Ishikawa (cell line): Measurements from ENCODE around the gene GYS1.

Experiments used
- CEBPB ChIP-seq: IDR thresholded peaks from 2 replicates; pipeline ENCODE4 v1.6.1; 2012
- CREB1 ChIP-seq: IDR thresholded peaks from 2 replicates; pipeline ENCODE4 v1.6.1; 2012; ENCODE audit warnings: low read depth
- EGR1 ChIP-seq: IDR thresholded peaks from 2 replicates; pipeline ENCODE4 v1.6.1; 2012
- FOXM1 ChIP-seq: IDR thresholded peaks from 2 replicates; pipeline ENCODE4 v1.6.1; 2012; ENCODE audit warnings: low read depth, borderline replicate concordance
- NFIC ChIP-seq: IDR thresholded peaks from 2 replicates; pipeline ENCODE4 v1.6.1; 2012
- RAD21 ChIP-seq: IDR thresholded peaks from 2 replicates; pipeline ENCODE4 v1.6.1; 2012; ENCODE audit warnings: low read depth
- TAF1 ChIP-seq: IDR thresholded peaks from 2 replicates; pipeline ENCODE4 v1.6.1; 2012; ENCODE audit warnings: low read depth, mild to moderate bottlenecking
- TCF12 ChIP-seq: IDR thresholded peaks from 2 replicates; pipeline ENCODE4 v1.6.1; 2012; ENCODE audit warnings: low read depth
- TEAD4 ChIP-seq: IDR thresholded peaks from 2 replicates; pipeline ENCODE4 v1.6.1; 2012
- YY1 ChIP-seq: IDR thresholded peaks from 2 replicates; pipeline ENCODE4 v1.6.1; 2012; ENCODE audit warnings: low read depth
- ZBTB7A ChIP-seq: IDR thresholded peaks from 2 replicates; pipeline ENCODE4 v1.6.1; 2012; ENCODE audit warnings: low read depth
- TF ChIP-seq, protein P1 (sequence below): IDR thresholded peaks from 2 replicates; pipeline ENCODE4 v1.6.1; 2012
- TF ChIP-seq, protein P2 (sequence below): IDR thresholded peaks from 2 replicates; pipeline ENCODE4 v1.6.1; 2012; ENCODE audit warnings: low read depth, mild to moderate bottlenecking
- TF ChIP-seq, protein P3 (sequence below): IDR thresholded peaks from 2 replicates; pipeline ENCODE4 v1.6.1; 2012

GYS1 gene

DNA sequence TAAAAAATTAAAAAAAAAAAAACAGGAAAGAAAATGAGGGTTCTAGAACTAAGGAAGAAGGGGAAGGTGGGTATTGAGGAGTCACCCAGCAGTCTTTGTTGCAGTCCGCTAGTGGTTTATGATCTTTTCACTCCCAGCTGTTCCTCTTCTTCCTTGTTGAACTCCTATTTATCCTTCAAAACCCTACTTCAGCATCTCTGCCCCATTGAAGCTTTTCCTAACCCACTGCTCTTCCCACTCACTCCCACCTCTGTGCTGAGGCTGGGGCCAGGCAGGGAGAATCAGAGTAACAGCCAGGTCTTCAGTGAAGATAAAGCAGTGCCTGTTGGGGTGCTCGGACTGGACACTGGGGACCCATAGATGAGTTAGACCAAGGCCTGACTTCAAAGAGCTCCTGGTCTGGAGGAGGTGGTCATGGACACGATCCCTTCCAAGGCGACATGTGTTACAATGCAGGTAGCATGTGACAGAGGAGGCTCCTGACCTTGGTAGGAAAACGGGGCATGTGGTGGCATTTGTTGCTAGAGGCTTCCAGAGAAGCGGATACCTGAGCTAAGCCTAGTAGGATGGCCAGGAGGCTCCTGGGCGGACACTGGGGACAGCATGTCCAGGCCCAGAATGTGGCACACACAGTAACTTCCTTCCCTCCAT, 12.0 kb upstream of the GYS1 start:
- TF ChIP-seq, protein P1, sequence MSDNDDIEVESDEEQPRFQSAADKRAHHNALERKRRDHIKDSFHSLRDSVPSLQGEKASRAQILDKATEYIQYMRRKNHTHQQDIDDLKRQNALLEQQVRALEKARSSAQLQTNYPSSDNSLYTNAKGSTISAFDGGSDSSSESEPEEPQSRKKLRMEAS: no peak
- TF ChIP-seq TAF1 (no peak), TEAD4 (no peak), FOXM1 (no peak), EGR1 (no peak), CREB1 (no peak), YY1 (no peak), CEBPB (no peak), NFIC (no peak), ZBTB7A (no peak)
- TF ChIP-seq, protein P2, sequence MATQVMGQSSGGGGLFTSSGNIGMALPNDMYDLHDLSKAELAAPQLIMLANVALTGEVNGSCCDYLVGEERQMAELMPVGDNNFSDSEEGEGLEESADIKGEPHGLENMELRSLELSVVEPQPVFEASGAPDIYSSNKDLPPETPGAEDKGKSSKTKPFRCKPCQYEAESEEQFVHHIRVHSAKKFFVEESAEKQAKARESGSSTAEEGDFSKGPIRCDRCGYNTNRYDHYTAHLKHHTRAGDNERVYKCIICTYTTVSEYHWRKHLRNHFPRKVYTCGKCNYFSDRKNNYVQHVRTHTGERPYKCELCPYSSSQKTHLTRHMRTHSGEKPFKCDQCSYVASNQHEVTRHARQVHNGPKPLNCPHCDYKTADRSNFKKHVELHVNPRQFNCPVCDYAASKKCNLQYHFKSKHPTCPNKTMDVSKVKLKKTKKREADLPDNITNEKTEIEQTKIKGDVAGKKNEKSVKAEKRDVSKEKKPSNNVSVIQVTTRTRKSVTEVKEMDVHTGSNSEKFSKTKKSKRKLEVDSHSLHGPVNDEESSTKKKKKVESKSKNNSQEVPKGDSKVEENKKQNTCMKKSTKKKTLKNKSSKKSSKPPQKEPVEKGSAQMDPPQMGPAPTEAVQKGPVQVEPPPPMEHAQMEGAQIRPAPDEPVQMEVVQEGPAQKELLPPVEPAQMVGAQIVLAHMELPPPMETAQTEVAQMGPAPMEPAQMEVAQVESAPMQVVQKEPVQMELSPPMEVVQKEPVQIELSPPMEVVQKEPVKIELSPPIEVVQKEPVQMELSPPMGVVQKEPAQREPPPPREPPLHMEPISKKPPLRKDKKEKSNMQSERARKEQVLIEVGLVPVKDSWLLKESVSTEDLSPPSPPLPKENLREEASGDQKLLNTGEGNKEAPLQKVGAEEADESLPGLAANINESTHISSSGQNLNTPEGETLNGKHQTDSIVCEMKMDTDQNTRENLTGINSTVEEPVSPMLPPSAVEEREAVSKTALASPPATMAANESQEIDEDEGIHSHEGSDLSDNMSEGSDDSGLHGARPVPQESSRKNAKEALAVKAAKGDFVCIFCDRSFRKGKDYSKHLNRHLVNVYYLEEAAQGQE: no peak
- TF ChIP-seq, protein P3, sequence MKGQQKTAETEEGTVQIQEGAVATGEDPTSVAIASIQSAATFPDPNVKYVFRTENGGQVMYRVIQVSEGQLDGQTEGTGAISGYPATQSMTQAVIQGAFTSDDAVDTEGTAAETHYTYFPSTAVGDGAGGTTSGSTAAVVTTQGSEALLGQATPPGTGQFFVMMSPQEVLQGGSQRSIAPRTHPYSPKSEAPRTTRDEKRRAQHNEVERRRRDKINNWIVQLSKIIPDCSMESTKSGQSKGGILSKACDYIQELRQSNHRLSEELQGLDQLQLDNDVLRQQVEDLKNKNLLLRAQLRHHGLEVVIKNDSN: no peak

DNA sequence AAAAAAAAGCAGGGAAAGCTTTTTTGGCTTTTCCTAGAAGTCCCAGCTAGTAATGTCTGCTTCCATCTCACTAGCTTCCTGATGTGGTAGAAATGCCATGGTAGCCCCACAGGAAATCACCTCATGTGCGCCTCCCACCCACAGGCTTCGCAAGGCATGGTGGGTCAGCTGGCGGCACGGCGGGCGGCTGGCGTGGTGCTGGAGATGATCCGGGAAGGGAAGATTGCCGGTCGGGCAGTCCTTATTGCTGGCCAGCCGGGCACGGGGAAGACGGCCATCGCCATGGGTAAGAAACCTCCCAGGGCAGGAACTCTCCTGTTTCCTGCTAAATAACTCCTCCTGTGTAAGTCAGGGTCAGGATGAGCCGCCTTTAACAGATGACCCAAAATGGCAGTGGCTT, 11.0 kb upstream of the GYS1 start:
- TF ChIP-seq EGR1 (no peak), FOXM1 (no peak), ZBTB7A (no peak), CEBPB (no peak), YY1 (no peak), NFIC (no peak), TCF12 (no peak), RAD21 (no peak)
- TF ChIP-seq, protein P3: no peak
- TF ChIP-seq, protein P1: no peak

DNA sequence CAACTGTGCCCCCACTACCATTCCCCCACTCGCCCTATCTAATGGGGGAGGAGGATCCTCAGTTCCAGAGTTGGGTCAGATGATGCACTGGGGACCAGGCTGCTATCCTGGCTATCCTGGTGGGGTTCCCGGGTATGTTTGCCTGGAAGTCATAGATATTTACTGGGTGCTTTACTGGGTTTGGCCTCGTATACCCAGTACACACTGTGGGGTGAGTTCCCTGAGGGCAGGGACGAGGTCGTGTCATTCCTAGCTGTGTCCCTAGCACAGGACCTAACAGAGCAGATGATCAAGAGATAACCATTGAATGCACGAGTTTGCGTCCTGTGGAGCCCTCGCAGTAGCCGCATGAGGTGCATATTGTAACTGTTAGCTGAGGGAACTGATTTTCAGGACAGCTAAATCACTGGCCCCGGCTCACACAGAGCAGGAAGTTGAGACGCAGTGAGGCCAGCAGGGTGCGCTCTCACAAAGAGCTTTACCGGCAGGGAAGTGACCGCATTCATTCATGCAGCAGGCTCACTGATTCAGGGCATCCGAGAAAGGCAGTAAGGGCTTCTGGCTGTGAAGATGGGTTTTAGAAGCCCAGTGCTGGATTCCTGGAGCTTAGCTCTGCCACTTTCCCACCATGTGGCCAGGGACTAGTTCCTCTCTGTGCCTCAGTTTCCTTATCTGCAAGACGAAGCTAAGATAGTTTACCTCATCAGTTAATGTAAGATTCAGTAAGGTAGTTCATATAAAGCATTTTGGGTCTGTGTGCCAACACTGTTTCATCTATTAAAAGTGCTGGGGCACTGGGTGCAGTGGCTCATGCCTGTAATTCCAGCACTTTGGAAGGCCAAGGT, 6.6 kb upstream of the GYS1 start:
- TF ChIP-seq TCF12 (no peak), RAD21 (peak; percentile 42; the same call in 1 of the 2 replicates)

DNA sequence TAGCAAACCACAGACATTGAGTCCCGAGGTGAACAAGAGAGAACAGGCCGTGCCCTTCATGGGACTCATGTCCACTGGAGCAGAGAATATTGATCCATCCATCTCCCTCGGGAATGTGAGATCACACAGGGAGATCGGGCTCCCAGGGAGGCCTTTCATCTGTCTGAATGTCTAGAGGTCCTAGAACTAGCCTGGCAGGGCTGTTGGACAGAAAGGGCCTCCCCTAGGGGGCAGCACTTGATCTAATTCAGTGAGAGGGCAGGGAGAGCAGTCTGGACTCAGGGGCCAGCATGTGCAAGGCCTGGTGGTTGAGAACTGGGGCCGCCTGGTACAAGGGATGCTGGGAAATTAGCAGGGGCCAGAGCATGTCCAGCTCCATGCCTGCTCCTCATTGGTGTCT, 4.9 kb upstream of the GYS1 start:
- TF ChIP-seq CEBPB (no peak), RAD21 (peak; percentile 46; the same call in 1 of the 2 replicates)

DNA sequence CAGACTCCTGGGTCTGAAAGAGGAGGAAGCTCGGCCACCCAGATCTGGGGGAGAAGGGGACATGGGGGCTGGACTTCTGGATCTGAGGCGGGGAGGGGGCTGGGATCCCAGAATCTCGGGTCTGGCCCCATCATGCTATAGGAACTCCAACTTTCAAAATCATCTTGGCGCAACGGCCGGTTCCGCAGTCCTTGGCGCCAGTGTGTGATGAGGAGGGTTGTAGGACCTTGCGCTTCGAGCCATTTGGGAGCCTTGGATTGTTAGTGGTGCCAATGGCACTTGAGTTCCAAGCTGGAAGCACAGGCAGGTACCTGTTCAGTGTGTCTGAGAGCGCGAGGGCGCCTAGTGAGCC, 902 bp upstream of the GYS1 start:
- no peak for TF ChIP-seq YY1
- TF ChIP-seq TAF1: no peak
- TF ChIP-seq RAD21: no peak
- TF ChIP-seq, protein P1: no peak
- TF ChIP-seq ZBTB7A: no peak
- TF ChIP-seq, protein P2: no peak

DNA sequence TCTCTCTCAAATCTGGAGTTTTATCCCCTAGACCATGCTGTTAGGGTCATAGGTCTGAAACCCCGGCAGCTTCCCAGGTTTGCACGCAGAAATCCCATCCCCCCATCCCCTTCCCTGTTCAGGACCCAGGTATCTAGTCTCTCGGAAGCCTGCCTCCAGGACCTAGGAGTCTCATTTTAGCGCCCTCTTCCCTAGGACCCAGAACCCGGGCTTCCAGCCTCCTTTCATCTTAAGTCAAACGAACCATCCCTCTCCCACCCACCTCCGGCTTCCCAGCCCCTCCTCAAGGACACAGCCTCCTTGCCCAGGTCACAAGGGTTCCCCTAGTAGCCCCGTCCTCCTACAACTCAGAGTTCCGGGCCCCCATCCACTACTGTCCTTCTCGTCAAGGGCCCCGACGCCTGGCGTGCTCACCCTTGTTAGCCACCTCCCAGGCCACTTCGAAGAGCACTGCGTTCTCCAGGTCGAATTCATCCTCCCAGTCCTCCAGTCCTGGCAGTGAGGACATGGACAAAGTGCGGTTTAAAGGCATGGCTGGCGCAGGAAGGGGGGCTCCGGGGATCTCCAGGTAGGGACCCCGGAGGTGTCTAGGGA, 431 bp downstream of the GYS1 start:
- no peak for TF ChIP-seq EGR1
- TF ChIP-seq CEBPB: no peak
